MM.1S (cell line): Measurements from ENCODE around the gene CHKB.
A peak's percentile ranks its signal among the peaks of the same experiment; 100 is the strongest.
"Not testable (repeated sequence)": the region's sequence is repeated elsewhere in the genome, so short reads cannot be mapped to it uniquely, and the experiment has no call there.

ENCODE experiments used
- DNase-seq: peaks from one replicate; pipeline ENCODE4 v3.0.0-alpha.2; 2015
- H2AFZ ChIP-seq: fragments of 300-600 bp; sonication (generic); 2 replicates; pipeline ENCODE4 v1.6.0; 2016; ENCODE audit warnings: antibody characterized with exemption, low read length
- H3F3A ChIP-seq: fragments of 300-600 bp; sonication (generic); 2 replicates; pipeline ENCODE4 v1.6.1; 2016; ENCODE audit warnings: mild to moderate bottlenecking, antibody characterized with exemption, low read length, moderate library complexity, mixed read lengths; ENCODE audit not compliant: insufficient read depth
- H3K27ac ChIP-seq: fragments of 300-600 bp; sonication (generic); 2 replicates; pipeline ENCODE4 v1.5.1; 2016; ENCODE audit warnings: mild to moderate bottlenecking, low read length
- H3K27me3 ChIP-seq: fragments of 300-600 bp; sonication (generic); replicated peaks from 2 replicates; pipeline ENCODE4 v1.6.0; 2016; ENCODE audit warnings: low read length; ENCODE audit not compliant: insufficient read depth
- H3K36me3 ChIP-seq: fragments of 300-600 bp; sonication (generic); replicated peaks from 2 replicates; pipeline ENCODE4 v1.6.1; 2016; ENCODE audit warnings: mild to moderate bottlenecking, low read length, mixed read lengths; ENCODE audit not compliant: insufficient read depth
- H3K4me1 ChIP-seq: fragments of 300-600 bp; sonication (generic); 2 replicates; pipeline ENCODE4 v1.6.1; 2016; ENCODE audit warnings: low read length, mixed read lengths
- H3K4me2 ChIP-seq: fragments of 300-600 bp; sonication (generic); 2 replicates; pipeline ENCODE4 v1.6.0; 2016; ENCODE audit warnings: low read depth, low read length
- H3K4me3 ChIP-seq: fragments of 300-600 bp; sonication (generic); 2 replicates; pipeline ENCODE4 v1.5.1; 2016; ENCODE audit warnings: low read length, mixed read lengths
- H3K79me2 ChIP-seq: fragments of 300-600 bp; sonication (generic); 2 replicates; pipeline ENCODE4 v1.6.1; 2016; ENCODE audit warnings: mixed run types, low read length, mixed read lengths
- H3K9ac ChIP-seq: fragments of 300-600 bp; sonication (generic); 2 replicates; pipeline ENCODE4 v1.6.1; 2016; ENCODE audit warnings: low read length, mixed read lengths
- H3K9me2 ChIP-seq: fragments of 300-600 bp; sonication (generic); replicated peaks from 2 replicates; pipeline ENCODE4 v1.6.1; 2016; ENCODE audit warnings: mild to moderate bottlenecking, low read length, mixed read lengths; ENCODE audit not compliant: insufficient read depth
- H3K9me3 ChIP-seq: fragments of 300-600 bp; sonication (generic); replicated peaks from 2 replicates; pipeline ENCODE4 v1.6.1; 2016; ENCODE audit warnings: mild to moderate bottlenecking, low read length, mixed read lengths; ENCODE audit not compliant: insufficient read depth
- H4K20me1 ChIP-seq: fragments of 300-600 bp; sonication (generic); 2 replicates; pipeline ENCODE4 v1.6.1; 2016; ENCODE audit warnings: mild to moderate bottlenecking, low read length, moderate library complexity, mixed read lengths; ENCODE audit not compliant: insufficient read depth
- EZH2 ChIP-seq: fragments of 300-600 bp; sonication (generic); optimal IDR thresholded peaks from 2 replicates; pipeline ENCODE3; 2017; ENCODE audit warnings: low read depth, mild to moderate bottlenecking, antibody characterized with exemption, low read length, mixed read lengths
- EZH2phosphoT487 ChIP-seq: fragments of 300-600 bp; sonication (generic); IDR thresholded peaks from 2 replicates; pipeline ENCODE4 v1.6.1; 2018; ENCODE audit warnings: antibody characterized with exemption, low read length
- TF ChIP-seq, protein P1 (sequence below): fragments of 300-600 bp; sonication (generic); IDR thresholded peaks from 2 replicates; pipeline ENCODE4 v1.5.1; 2016; ENCODE audit warnings: antibody characterized with exemption, low read length, mixed read lengths

The CHKB gene

DNA sequence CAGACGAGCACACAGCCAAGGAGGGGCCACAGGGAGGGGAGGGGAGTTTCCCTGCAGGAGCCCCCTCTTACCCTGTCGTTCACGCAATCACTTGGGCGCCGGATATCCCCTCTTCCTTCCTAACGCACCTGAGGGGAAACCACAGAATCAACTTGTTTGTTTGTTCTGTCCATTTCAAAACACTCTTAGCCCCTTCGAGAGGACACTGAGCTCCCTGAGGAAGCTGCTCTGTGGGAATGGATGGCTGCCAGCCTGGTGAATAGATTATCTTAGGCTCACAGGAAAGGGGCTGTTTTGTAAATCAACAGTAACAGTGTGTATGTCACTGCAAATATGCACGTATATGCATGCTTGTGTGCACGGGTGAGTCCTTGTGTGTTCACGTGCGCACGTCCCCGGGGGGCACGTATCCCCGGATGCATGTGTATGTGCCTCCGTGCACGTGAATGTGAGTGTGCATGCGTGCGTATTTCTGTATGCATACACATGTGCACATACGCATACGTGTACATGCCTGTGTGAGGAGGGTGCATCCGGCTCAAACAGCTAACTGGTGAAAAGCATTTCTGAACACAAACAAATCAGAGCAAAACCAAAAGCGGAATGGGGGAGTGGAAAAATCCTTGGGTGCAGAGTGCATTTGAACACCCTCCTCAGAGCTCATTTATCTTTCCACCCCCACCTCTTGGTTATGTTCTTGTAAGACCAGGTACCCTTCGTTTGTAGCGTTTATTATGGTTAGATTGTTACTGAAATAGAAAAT lies 38.1 kb upstream of the CHKB start:
- DNase-seq, result peak; percentile 56
- TF ChIP-seq EZH2phosphoT487 (no peak), EZH2 (no peak)
- TF ChIP-seq, protein P1, sequence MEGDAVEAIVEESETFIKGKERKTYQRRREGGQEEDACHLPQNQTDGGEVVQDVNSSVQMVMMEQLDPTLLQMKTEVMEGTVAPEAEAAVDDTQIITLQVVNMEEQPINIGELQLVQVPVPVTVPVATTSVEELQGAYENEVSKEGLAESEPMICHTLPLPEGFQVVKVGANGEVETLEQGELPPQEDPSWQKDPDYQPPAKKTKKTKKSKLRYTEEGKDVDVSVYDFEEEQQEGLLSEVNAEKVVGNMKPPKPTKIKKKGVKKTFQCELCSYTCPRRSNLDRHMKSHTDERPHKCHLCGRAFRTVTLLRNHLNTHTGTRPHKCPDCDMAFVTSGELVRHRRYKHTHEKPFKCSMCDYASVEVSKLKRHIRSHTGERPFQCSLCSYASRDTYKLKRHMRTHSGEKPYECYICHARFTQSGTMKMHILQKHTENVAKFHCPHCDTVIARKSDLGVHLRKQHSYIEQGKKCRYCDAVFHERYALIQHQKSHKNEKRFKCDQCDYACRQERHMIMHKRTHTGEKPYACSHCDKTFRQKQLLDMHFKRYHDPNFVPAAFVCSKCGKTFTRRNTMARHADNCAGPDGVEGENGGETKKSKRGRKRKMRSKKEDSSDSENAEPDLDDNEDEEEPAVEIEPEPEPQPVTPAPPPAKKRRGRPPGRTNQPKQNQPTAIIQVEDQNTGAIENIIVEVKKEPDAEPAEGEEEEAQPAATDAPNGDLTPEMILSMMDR, result no peak
- H2AFZ ChIP-seq, result peak overlapping the region; percentile 70
- peak overlapping the region; percentile 96 for H3K4me2 ChIP-seq
- H3K4me1 ChIP-seq, result peaks cover 24% of the 10 kb centered on the region
- H3K4me3 ChIP-seq, result peak overlapping the region; percentile 73
- no peaks in the 10 kb centered on the region for H4K20me1 ChIP-seq
- H3K36me3 ChIP-seq, result no peaks in the 10 kb centered on the region
- H3K9ac ChIP-seq, result peak overlapping the region; percentile 40
- H3K27me3 ChIP-seq, result peaks cover under 1% of the 10 kb centered on the region
- no peaks in the 10 kb centered on the region for H3K9me3 ChIP-seq
- peaks cover 18% of the 10 kb centered on the region for H3F3A ChIP-seq
- no peaks in the 10 kb centered on the region for H3K9me2 ChIP-seq
- no peaks in the 10 kb centered on the region for H3K79me2 ChIP-seq
- peak overlapping the region; percentile 71; the same call in 1 of the 2 replicates for H3K27ac ChIP-seq

DNA sequence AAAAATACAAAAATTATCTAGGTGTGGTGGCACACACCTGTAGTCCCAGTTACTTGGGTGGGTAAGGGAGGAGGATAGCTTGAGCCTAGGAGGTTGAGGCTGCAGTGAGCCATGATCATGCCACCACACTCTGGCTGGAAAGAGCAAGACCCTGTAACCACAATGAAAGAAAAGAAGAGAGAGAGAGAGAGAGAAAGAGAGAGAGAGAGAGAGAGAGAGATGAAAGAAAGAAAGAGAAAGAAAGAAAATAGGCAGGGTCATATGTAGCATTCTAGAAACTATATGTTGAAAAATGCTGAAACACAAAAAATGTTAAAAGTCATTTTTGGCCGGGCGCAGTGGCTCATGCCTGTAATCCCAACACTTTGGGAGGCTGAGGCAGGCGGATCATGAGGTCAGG lies 31.6 kb upstream of the CHKB start:
- H3K4me2 ChIP-seq, DNase-seq, H3K4me3 ChIP-seq, H3K27ac ChIP-seq, H3K9me3 ChIP-seq, H3K4me1 ChIP-seq, H2AFZ ChIP-seq, H3K36me3 ChIP-seq, H3K9me2 ChIP-seq, H3K79me2 ChIP-seq, H4K20me1 ChIP-seq, H3K9ac ChIP-seq, H3F3A ChIP-seq: not testable (repeated sequence)
- peaks cover 49% of the 10 kb centered on the region for H3K27me3 ChIP-seq

DNA sequence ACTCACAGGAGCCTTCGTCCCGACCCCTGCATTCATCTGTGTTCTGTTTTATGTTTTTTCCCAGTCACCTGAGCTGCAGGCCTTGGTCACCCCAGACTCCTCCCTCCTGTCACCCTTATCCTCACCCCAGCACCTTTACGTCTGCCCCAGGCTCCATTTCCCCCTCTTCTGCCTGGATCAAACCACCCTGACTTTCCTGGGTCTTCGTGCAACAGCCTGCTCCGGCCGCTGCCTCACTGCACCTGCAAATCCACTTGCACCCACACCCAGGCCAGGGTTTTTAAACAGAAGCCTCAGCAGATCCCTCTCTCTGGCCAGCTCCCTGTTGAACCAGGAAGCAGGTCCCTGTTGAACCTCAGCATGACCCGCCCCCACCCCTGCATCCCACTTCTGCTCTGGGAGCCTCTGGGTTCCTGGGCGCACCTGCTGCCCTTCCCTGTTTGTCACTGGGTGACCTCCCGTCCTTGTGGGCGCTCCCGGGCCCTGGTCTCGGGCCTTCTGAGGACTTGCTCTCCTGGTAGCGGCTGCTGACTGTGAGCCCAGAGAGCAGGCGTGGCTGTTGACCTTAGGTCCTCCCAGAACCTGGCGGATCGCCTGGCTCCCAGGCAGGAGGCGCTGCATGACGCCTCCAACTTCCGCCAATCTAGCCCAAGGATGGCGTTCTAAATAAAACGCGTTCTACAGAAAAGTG lies 30.8 kb upstream of the CHKB start:
- H3K27me3 ChIP-seq, result peaks cover 58% of the 10 kb centered on the region
- H2AFZ ChIP-seq, result no peak overlapping the region
- no peaks in the 10 kb centered on the region for H3K4me1 ChIP-seq
- no peaks in the 10 kb centered on the region for H3K36me3 ChIP-seq
- H4K20me1 ChIP-seq, result no peaks in the 10 kb centered on the region
- H3F3A ChIP-seq, result no peaks in the 10 kb centered on the region
- H3K9me2 ChIP-seq, result no peaks in the 10 kb centered on the region
- H3K4me3 ChIP-seq, result no peak overlapping the region
- no peaks in the 10 kb centered on the region for H3K79me2 ChIP-seq
- H3K27ac ChIP-seq, result no peak overlapping the region
- DNase-seq, result no peak
- TF ChIP-seq EZH2phosphoT487, result no peak
- TF ChIP-seq EZH2, result no peak
- TF ChIP-seq, protein P1, result no peak
- H3K4me2 ChIP-seq, result no peak overlapping the region
- H3K9ac ChIP-seq, result no peak overlapping the region
- no peaks in the 10 kb centered on the region for H3K9me3 ChIP-seq
